Measurements from ENCODE around the gene KCTD2. TPM values are rescaled to one million over a fixed set of nuclear protein-coding genes. Genes with fewer than 3 reads are reported as not detected.
A peak's percentile ranks its signal among the peaks of the same experiment; 100 is the strongest.

Gene KCTD2
- total and polyA plus RNA-seq, 9 of the 15 experiments (the other 6 are each of a cell fraction or from before 2014, with no cell fraction given), result 1.7 to 32.9 (median 15.8) TPM

GRCh38 chr17:75034236-75034908 lies 12.7 kb upstream of the KCTD2 start (continued):
- TF ChIP-seq ZNF77 (CRISPR knock-in tag; IDR thresholded peaks at IDR 0.05), result no peak
- TF ChIP-seq PHTF2 (CRISPR knock-in tag; IDR thresholded peaks at IDR 0.05), result no peak
- peak in 1 of 2 experiments; percentile 14; a peak in 1 of 4 replicates for TF ChIP-seq NONO (IDR thresholded peaks at IDR 0.05; ENCODE audit: low read depth in 2 of 2, low read length in 1 of 2)
- TF ChIP-seq GTF2E2 (tag; IDR thresholded peaks at IDR 0.05), result no peak
- no peak for TF ChIP-seq BMI1 (IDR thresholded peaks at IDR 0.05; ENCODE audit: low read length)
- TF ChIP-seq ZNF586 (CRISPR knock-in tag; conservative IDR thresholded peaks at IDR 0.05), result 0 out of 2 replicates have a peak, but pooled peaks have one; percentile 41
- TF ChIP-seq CHD1 (IDR thresholded peaks at IDR 0.05; ENCODE audit: low read length), result no peak
- TF ChIP-seq ZNF282 (CRISPR knock-in tag; IDR thresholded peaks at IDR 0.05), result no peak
- no peak for TF ChIP-seq POU5F1 (IDR thresholded peaks at IDR 0.05; ENCODE audit: borderline replicate concordance, low read depth, low read length, partially characterized antibody)
- TF ChIP-seq ZFP30 (CRISPR knock-in tag; IDR thresholded peaks at IDR 0.05; ENCODE audit: borderline replicate concordance), result no peak
- 0 out of 4 replicates have a peak, but pooled peaks of 1 of the 2 experiments have one; percentile 21 for TF ChIP-seq KDM4B (IDR thresholded peaks at IDR 0.05; ENCODE audit: borderline replicate concordance in 2 of 2, low read depth in 1 of 2)
- TF ChIP-seq ZNF3 (CRISPR knock-in tag; IDR thresholded peaks at IDR 0.05), result no peak
- TF ChIP-seq E2F4 (CRISPR knock-in tag; IDR thresholded peaks at IDR 0.05; ENCODE audit: low read depth), result peak; percentile 80
- TF ChIP-seq HIVEP1 (CRISPR knock-in tag; IDR thresholded peaks at IDR 0.05), result no peak
- TF ChIP-seq STAT5A (IDR thresholded peaks at IDR 0.05; ENCODE audit: borderline replicate concordance, low read length), result no peak
- peak; percentile 70 for TF ChIP-seq BRD9 (IDR thresholded peaks at IDR 0.05; ENCODE audit: low read depth, partially characterized antibody)
- no peak for TF ChIP-seq HNRNPK (IDR thresholded peaks at IDR 0.05; ENCODE audit: low read depth, low read length, poor library complexity, severe bottlenecking)
- peak in 1 of 2 experiments; percentile 77; a peak in 2 of 4 replicates for TF ChIP-seq TEAD1 (CRISPR knock-in tag; IDR thresholded peaks at IDR 0.05)
- no peak for TF ChIP-seq ZNF217 (CRISPR knock-in tag; IDR thresholded peaks at IDR 0.05)
- no peak for TF ChIP-seq KLF13 (tag; IDR thresholded peaks at IDR 0.05; ENCODE audit: borderline replicate concordance, low read depth)
- no peak for TF ChIP-seq MCM5 (IDR thresholded peaks at IDR 0.05; ENCODE audit: low read depth)
- TF ChIP-seq ATF4 (CRISPR knock-in tag; IDR thresholded peaks at IDR 0.05), result no peak
- TF ChIP-seq NR2F6 (CRISPR knock-in tag; IDR thresholded peaks at IDR 0.05), result 0 out of 2 replicates have a peak, but pooled peaks have one; percentile 64
- TF ChIP-seq ZNF133 (CRISPR knock-in tag; IDR thresholded peaks at IDR 0.05), result peak; percentile 73; the same call in 1 of the 2 replicates
- TF ChIP-seq PHB2 (IDR thresholded peaks at IDR 0.05; ENCODE audit: low read depth), result no peak
- no peak for TF ChIP-seq NCOA6 (IDR thresholded peaks at IDR 0.05)
- no peak for TF ChIP-seq SAFB (IDR thresholded peaks at IDR 0.05; ENCODE audit: borderline replicate concordance, low read depth, low read length)
- TF ChIP-seq ZZZ3 (IDR thresholded peaks at IDR 0.05), result no peak
- TF ChIP-seq E2F5 (CRISPR knock-in tag; IDR thresholded peaks at IDR 0.05), result no peak
